Vagina (tissue), 2 donors: ENCODE measurements around the gene CNTRL. TPM values are rescaled to one million over a fixed set of nuclear protein-coding genes. Genes with fewer than 3 reads are reported as not detected.

Experiments used
- DNase-seq, 2 donors: peaks; one replicate each; pipeline ENCODE4 v3.0.0-alpha.2; 2017; ENCODE audit errors: extremely low spot score in 2 of 2
- H3K27ac ChIP-seq: fragments of 200-600 bp; sonication (generic); one replicate; pipeline ENCODE4 v1.5.1; 2019
- H3K27me3 ChIP-seq: fragments of 200-600 bp; sonication (generic); one replicate; pipeline ENCODE4 v1.5.1; 2019
- H3K36me3 ChIP-seq, 2 donors: fragments of 200-600 bp; sonication (generic); one replicate each; pipeline ENCODE4 v1.5.1; 2017 to 2019
- H3K4me1 ChIP-seq: fragments of 200-600 bp; sonication (generic); one replicate; pipeline ENCODE4 v1.5.1; 2019
- H3K4me3 ChIP-seq, 2 donors: fragments of 200-600 bp; sonication (generic); 1 replicate in 1 of 2; 2 replicates in 1 of 2; pipeline ENCODE4 v1.5.1; 2016 to 2019
- H3K9me3 ChIP-seq: fragments of 200-600 bp; sonication (generic); one replicate; pipeline ENCODE4 v1.5.1; 2019
- POLR2A ChIP-seq, 2 donors: fragments of 450-650 bp; IDR thresholded peaks; one replicate each; pipeline ENCODE4 v1.6.1; 2017; ENCODE audit warnings: antibody characterized with exemption in 2 of 2, mild to moderate bottlenecking in 2 of 2, moderate library complexity in 2 of 2
- POLR2AphosphoS5 ChIP-seq, 2 donors: sonication (generic); formaldehyde crosslinking; IDR thresholded peaks; one replicate each; pipeline ENCODE4 v1.9.0; 2017; ENCODE audit warnings: antibody characterized with exemption in 2 of 2, mild to moderate bottlenecking in 2 of 2, low read depth in 1 of 2; ENCODE audit not compliant: insufficient read depth in 1 of 2
- intact Hi-C: fragments of 100-400 bp; cut with DNase I; formaldehyde crosslinking; loops from one replicate; pipeline ENCODE4 v1.15.1; 2023
- total RNA-seq: library from RNA; depleted of rRNA; stranded (reverse); fragments of >200 nt; gene quantifications from one replicate; pipeline ENCODE4 v1.2.3, GENCODE V29; 2016
- TF ChIP-seq, protein P1 (sequence below), 3 experiments: fragments of 450-650 bp in 2 of 3; fragments of 200-600 bp in 1 of 3; sonication (generic) in 1 of 3; IDR thresholded peaks; one replicate each; pipeline ENCODE4 v1.5.1; 2017 to 2019; ENCODE audit warnings: antibody characterized with exemption in 3 of 3, mild to moderate bottlenecking in 2 of 3, moderate library complexity in 2 of 3

Gene CNTRL
- total RNA-seq, 1 donor from 2014 or later: 13.8 TPM

DNA sequence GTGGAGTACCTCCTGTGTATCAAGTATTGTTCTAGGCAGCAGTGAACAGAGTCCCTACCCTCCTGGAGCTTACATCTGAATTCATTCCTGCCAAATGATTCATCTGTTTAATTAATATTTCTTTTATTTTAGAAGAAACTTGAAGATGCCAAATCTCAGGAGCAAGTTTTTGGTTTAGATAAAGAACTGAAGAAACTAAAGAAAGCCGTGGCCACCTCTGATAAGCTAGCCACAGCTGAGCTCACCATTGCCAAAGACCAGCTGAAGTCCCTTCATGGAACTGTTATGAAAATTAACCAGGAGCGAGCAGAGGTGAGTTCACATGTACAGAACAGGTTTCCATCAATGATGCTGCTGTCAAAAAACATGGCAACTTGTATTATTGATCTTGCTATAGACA is 69.0 kb downstream of the CNTRL start:
- no peak for DNase-seq
- intact Hi-C loops: no loop called here
- peaks cover 0 to 93% of the 10 kb centered on the region in 2 donors for H3K36me3 ChIP-seq
- no peaks in the 10 kb centered on the region for H3K27me3 ChIP-seq
- H3K9me3 ChIP-seq: no peaks in the 10 kb centered on the region
- H3K4me3 ChIP-seq: no peak overlapping the region
- no peaks in the 10 kb centered on the region for H3K4me1 ChIP-seq
- TF ChIP-seq POLR2A (IDR thresholded peaks at IDR 0.05): no peak
- TF ChIP-seq POLR2AphosphoS5 (IDR thresholded peaks at IDR 0.05; ENCODE audit: insufficient read depth in 1 of 2, low read depth in 1 of 2): no peak
- TF ChIP-seq, protein P1, sequence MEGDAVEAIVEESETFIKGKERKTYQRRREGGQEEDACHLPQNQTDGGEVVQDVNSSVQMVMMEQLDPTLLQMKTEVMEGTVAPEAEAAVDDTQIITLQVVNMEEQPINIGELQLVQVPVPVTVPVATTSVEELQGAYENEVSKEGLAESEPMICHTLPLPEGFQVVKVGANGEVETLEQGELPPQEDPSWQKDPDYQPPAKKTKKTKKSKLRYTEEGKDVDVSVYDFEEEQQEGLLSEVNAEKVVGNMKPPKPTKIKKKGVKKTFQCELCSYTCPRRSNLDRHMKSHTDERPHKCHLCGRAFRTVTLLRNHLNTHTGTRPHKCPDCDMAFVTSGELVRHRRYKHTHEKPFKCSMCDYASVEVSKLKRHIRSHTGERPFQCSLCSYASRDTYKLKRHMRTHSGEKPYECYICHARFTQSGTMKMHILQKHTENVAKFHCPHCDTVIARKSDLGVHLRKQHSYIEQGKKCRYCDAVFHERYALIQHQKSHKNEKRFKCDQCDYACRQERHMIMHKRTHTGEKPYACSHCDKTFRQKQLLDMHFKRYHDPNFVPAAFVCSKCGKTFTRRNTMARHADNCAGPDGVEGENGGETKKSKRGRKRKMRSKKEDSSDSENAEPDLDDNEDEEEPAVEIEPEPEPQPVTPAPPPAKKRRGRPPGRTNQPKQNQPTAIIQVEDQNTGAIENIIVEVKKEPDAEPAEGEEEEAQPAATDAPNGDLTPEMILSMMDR (IDR thresholded peaks at IDR 0.05): no peak
- no peak overlapping the region for H3K27ac ChIP-seq

DNA sequence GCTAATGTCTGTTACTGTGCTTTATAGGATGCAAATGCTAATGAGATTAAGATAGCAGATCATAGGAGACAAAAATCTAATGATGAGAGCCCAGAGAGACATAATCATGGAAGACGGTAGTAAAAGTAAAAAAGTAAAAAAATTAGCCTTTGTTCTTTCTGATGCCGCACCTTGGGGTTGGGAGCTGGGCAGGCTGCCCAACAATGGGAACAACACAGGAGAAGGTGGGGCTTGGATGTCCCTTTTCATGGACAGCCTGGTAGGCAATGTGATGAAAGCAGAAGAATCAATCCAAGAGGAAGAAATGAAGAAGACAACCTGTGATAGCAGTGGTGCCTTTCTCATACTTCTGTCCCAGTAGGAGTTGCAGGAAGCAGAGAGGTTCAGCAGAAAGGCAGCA is 69.7 kb downstream of the CNTRL start:
- Histone ChIP-seq H3K36me3 (peaks cover 0 to 90% of the 10 kb centered on the region in 2 donors), H3K4me1 (no peaks in the 10 kb centered on the region), H3K4me3 (no peak overlapping the region), H3K27me3 (no peaks in the 10 kb centered on the region), H3K27ac (no peak overlapping the region), H3K9me3 (no peaks in the 10 kb centered on the region)
- TF ChIP-seq, protein P1 (IDR thresholded peaks at IDR 0.05): no peak
- no peak for TF ChIP-seq POLR2AphosphoS5 (IDR thresholded peaks at IDR 0.05; ENCODE audit: insufficient read depth in 1 of 2, low read depth in 1 of 2)
- no peak for TF ChIP-seq POLR2A (IDR thresholded peaks at IDR 0.05)
- DNase-seq: no peak
- intact Hi-C loops: no loop called here

DNA sequence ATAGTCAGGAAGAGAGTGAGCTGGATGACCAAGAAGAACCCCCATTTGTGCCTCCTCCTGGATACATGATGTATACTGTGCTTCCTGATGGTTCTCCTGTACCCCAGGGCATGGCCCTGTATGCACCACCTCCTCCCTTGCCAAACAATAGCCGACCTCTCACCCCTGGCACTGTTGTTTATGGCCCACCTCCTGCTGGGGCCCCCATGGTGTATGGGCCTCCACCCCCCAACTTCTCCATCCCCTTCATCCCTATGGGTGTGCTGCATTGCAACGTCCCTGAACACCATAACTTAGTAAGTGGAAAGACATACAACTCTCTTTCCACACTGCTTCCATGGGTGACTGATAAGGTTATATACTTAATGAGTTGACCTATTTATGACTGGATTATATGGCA is 75.4 kb downstream of the CNTRL start:
- DNase-seq: no peak
- H3K4me1 ChIP-seq: no peaks in the 10 kb centered on the region
- no peaks in the 10 kb centered on the region for H3K27me3 ChIP-seq
- TF ChIP-seq, protein P1 (IDR thresholded peaks at IDR 0.05): no peak
- TF ChIP-seq POLR2AphosphoS5 (IDR thresholded peaks at IDR 0.05; ENCODE audit: insufficient read depth in 1 of 2, low read depth in 1 of 2): no peak
- no peak for TF ChIP-seq POLR2A (IDR thresholded peaks at IDR 0.05)
- H3K36me3 ChIP-seq: peaks cover 0 to 44% of the 10 kb centered on the region in 2 donors
- H3K4me3 ChIP-seq: no peak overlapping the region
- H3K27ac ChIP-seq: no peak overlapping the region
- intact Hi-C loops: no loop called here
- no peaks in the 10 kb centered on the region for H3K9me3 ChIP-seq

DNA sequence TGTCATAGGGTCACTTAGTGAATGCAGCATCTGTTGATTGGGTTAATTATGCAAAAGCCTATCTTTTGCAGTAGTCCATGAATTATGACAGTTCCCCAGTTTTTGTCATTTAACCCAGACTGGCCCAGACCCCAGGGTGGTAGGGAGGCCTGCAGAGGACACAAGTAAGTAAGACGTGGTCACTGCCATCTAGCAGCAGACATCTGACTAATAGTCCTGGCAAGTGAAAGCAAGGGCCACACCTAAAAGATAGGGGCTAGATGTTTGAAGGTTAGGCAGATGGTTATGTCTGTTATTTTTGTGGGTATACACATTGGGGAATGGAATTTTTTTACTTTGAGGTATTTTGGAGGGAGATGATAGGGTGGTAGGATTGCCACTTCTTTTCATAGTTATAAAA is 78.9 kb downstream of the CNTRL start:
- no peak for DNase-seq
- TF ChIP-seq POLR2A (IDR thresholded peaks at IDR 0.05) (no peak), POLR2AphosphoS5 (IDR thresholded peaks at IDR 0.05; ENCODE audit: insufficient read depth in 1 of 2, low read depth in 1 of 2) (no peak)
- TF ChIP-seq, protein P1 (IDR thresholded peaks at IDR 0.05): no peak
- H3K36me3 ChIP-seq: peaks cover 0 to 19% of the 10 kb centered on the region in 2 donors
- no peaks in the 10 kb centered on the region for H3K27me3 ChIP-seq
- H3K4me3 ChIP-seq: no peak overlapping the region
- H3K4me1 ChIP-seq: peaks cover 5% of the 10 kb centered on the region
- no peak overlapping the region for H3K27ac ChIP-seq
- intact Hi-C loops: no loop called here
- no peaks in the 10 kb centered on the region for H3K9me3 ChIP-seq

DNA sequence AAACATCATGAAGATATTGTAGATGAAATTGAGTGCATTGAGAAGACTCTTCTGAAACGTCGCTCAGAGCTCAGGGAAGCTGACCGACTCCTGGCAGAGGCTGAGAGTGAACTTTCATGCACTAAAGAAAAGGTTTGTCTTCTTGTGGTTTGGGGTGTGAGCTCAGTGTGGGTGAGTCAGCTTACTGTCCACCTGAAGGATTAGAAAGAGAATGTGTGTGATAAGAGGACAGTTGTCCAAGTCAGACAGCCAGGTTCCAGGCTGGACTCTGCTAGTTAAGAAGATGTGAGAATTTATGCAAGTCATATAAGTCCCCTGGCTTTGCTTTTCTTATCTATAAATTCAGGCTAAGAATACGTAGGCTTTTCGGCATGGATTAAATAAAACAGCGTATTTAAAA is 80.0 kb downstream of the CNTRL start:
- TF ChIP-seq, protein P1 (IDR thresholded peaks at IDR 0.05): no peak
- TF ChIP-seq POLR2AphosphoS5 (IDR thresholded peaks at IDR 0.05; ENCODE audit: insufficient read depth in 1 of 2, low read depth in 1 of 2) (no peak), POLR2A (IDR thresholded peaks at IDR 0.05) (no peak)
- H3K4me1 ChIP-seq: peaks cover 5% of the 10 kb centered on the region
- DNase-seq: no peak
- no peaks in the 10 kb centered on the region for H3K9me3 ChIP-seq
- H3K36me3 ChIP-seq: peaks cover 0 to 14% of the 10 kb centered on the region in 2 donors
- H3K4me3 ChIP-seq: no peak overlapping the region
- no peak overlapping the region for H3K27ac ChIP-seq
- intact Hi-C loops: no loop called here
- no peaks in the 10 kb centered on the region for H3K27me3 ChIP-seq
